Mucosa of descending colon (tissue), 3 donors: Measurements from ENCODE around the gene NAV1. TPM values are rescaled to one million over a fixed set of nuclear protein-coding genes. Genes with fewer than 3 reads are reported as not detected.

Experiments used
- ATAC-seq: fragments of 200-7000 bp; cut with Tn5 transposase; one replicate; pipeline ENCODE4 v1.9.1; 2020; ENCODE audit warnings: mild to moderate bottlenecking, moderate library complexity
- DNase-seq, 3 donors: peaks; one replicate each; pipeline ENCODE4 v3.0.0-alpha.2; 2020
- H3K36me3 ChIP-seq: fragments of 200-600 bp; one replicate; pipeline ENCODE4 v1.8.0; 2021; ENCODE audit warnings: low read depth, mild to moderate bottlenecking
- H3K4me1 ChIP-seq: fragments of 200-600 bp; one replicate; pipeline ENCODE4 v1.8.0; 2021; ENCODE audit warnings: low read depth, mild to moderate bottlenecking
- H3K4me3 ChIP-seq: fragments of 200-600 bp; one replicate; pipeline ENCODE4 v1.8.0; 2021; ENCODE audit warnings: mild to moderate bottlenecking
- H3K9me3 ChIP-seq: fragments of 200-600 bp; one replicate; pipeline ENCODE4 v1.8.0; 2021; ENCODE audit warnings: mild to moderate bottlenecking
- intact Hi-C, 2 donors: fragments of 100-400 bp; cut with DNase I in 1 of 2; cut with micrococcal nuclease in 1 of 2; formaldehyde crosslinking; loops; one replicate each; pipeline versions ENCODE4 v1.11.0 to v1.11.1; 2022; cut with DNase I, micrococcal nuclease
- total RNA-seq, 3 donors: library from RNA; stranded (reverse); fragmentation: NEBNext Ultra II Directional in 2 of 3; extraction: Animal tissue kit (Norgen Biotek cat#: 25700) in 2 of 3; gene quantifications; one replicate each; pipeline versions ENCODE4 v1.2.1 to v1.2.4, GENCODE V29; 2021 to 2023
- TF ChIP-seq, protein P1 (sequence below): fragments of 200-600 bp; IDR thresholded peaks from one replicate; pipeline ENCODE4 v1.8.0; 2022; ENCODE audit warnings: antibody characterized with exemption, mild to moderate bottlenecking
- donor health status: DM: no; HTN: no; CAD: no; lungs with moderate emphysema.
- donor health status: DM: no; HTN: no; CAD: no.
- donor health status: DM: no; HTN: yes; CAD: no.

The NAV1 gene
- total RNA-seq, 3 donors from 2014 or later: 13.7 to 64.3 (median 16.7) TPM

DNA sequence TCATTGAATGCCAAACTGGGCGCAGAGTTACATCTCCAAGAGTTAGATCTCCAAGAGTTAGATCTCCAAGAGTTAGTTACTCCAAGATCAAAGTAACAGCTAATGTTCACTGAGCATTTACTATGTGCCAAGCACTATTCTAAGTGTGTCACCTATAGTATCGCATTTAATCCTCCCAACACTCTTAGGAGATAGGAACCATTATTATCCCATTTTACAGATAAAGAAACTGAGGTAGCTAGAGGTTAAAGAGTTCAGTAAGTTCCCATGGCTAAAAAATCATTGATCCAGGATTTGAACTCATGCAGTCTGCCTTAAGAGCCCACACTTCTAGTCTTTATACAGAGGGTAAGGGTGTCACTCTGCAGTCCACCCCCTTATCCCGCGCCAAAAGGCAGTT is 1.5 kb upstream of the NAV1 start:
- ATAC-seq: no peak
- no peaks in the 10 kb centered on the region for H3K9me3 ChIP-seq
- TF ChIP-seq, protein P1, sequence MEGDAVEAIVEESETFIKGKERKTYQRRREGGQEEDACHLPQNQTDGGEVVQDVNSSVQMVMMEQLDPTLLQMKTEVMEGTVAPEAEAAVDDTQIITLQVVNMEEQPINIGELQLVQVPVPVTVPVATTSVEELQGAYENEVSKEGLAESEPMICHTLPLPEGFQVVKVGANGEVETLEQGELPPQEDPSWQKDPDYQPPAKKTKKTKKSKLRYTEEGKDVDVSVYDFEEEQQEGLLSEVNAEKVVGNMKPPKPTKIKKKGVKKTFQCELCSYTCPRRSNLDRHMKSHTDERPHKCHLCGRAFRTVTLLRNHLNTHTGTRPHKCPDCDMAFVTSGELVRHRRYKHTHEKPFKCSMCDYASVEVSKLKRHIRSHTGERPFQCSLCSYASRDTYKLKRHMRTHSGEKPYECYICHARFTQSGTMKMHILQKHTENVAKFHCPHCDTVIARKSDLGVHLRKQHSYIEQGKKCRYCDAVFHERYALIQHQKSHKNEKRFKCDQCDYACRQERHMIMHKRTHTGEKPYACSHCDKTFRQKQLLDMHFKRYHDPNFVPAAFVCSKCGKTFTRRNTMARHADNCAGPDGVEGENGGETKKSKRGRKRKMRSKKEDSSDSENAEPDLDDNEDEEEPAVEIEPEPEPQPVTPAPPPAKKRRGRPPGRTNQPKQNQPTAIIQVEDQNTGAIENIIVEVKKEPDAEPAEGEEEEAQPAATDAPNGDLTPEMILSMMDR: no peak
- peaks cover 16% of the 10 kb centered on the region for H3K4me1 ChIP-seq
- intact Hi-C loops: no loop called here
- H3K36me3 ChIP-seq: no peaks in the 10 kb centered on the region
- no peak for DNase-seq
- H3K4me3 ChIP-seq: no peak overlapping the region

DNA sequence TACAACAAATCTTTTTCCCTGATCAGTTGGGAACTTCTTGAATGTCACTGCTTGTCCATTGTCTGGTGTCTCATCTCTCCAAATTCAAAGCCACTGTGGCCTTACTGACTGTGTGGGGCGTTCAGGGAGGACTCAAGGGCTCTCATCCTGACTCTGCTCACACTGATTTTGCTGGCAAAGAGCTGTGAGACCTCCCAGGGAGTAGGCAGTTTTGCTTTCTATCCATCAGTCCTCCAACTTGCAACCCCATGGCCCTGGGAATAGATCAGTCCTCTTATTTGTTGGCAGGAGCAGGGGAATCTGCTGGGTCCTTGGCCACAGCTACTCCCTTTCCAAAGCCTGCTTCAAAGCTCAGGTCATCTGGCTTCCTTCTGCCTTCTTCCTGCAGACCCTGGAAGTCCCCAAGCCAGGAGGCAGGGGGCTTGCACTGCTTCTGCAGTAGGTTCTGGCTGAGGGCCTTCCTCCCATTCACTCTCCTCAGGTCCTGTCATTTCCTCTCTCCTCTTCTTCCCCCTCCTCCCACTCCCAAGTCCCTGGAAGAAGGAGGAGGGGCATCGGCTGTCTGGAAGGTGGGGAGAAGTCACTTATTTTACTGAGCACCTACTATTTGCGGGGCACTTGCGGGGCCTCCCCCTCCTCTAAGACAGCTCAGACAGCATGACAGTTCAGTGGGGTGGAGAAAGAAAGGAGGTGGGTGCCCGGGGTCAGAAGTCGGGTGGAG is 876 bp upstream of the NAV1 start:
- no peak for ATAC-seq
- Histone ChIP-seq H3K4me1 (peaks cover 16% of the 10 kb centered on the region), H3K4me3 (no peak overlapping the region), H3K36me3 (no peaks in the 10 kb centered on the region), H3K9me3 (no peaks in the 10 kb centered on the region)
- intact Hi-C loops: no loop called here
- no peak for DNase-seq
- TF ChIP-seq, protein P1: no peak

DNA sequence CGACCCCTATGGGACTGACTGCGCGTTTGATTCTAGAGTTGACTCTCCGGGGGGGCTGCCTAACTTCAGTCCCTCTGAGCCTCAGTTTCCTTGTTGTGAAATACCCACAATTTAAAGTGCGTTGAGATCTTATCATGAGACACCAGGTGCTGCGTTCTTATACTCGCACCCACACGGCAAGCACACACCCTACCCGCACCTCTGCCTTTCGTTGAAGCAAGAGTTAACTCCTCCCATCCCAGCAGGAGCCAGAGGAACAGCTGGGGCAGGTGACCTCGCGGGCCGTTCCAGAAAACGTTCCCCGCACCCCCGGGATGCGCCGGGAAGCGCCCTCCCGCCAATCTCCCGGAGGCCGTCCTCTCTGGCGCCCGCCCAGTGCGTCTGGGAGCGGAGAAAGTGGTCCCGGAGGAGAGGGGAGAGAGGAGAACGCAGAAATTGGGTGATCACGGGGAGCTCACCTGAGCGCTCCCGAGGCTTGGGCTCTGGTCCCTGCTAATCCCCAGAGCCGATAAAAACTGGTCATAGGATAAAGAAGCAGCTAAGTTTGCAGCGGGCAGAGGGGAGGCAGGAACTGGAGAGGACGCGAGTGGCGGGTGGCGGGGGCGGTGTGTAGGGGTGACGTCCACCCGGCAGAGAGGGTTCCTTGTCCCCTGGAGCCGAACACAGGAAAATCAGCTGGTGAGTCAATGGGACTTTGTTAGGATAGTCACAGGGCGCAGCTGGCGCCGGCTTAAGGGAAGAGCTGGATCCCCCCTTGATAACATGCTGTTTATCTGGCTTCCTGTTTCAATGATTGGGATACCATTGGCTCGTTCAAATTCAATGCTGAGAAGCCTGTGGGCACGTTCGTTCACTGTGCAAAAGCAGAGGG is 869 bp downstream of the NAV1 start:
- Histone ChIP-seq H3K9me3 (no peaks in the 10 kb centered on the region), H3K36me3 (no peaks in the 10 kb centered on the region), H3K4me1 (peaks cover 16% of the 10 kb centered on the region), H3K4me3 (no peak overlapping the region)
- intact Hi-C loops: no loop called here
- TF ChIP-seq, protein P1: no peak
- peak in 1 of 3 donors; percentile 61 for DNase-seq
- peak; percentile 35 for ATAC-seq

DNA sequence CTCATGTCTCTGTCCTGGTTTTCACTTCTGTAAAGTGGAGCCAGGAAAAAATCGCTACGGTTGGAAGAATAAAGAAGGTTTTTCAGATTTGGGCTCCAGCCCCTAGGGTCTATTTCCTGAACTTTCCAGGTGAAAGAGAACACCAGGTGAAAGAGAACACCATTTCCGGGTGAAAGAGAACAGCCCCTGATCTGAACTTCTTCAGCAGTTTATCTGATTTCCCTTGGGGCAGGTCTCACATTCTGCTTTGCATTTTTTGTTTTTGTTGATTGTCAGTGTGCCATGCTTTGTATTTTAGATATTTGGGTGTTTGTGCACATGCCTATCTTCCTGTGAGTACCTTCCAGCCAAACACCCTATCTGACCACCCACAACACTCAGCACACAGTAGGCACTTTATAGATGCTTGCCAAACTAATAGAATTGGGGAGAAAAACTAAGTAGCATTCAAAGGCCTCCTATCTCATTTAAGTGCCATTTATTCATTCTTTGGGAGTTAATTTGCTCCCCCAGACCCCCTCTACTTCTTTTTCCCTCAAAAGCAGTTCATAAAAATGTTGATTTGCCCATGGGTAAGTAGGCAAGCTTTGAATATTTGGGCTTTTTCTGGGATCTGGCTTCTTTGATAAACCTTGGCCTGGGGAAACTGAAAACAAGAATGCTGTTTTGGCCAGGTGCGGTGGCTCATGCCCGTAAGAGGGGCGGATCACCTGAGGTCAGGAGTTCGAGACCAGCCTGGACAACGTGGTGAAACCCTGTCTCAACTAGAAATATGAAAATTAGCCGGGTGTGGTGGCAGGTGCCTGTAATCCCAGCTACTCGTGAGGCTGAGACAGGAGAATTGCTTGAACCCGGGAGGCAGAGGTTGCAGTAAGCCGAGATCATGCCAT is 2.2 kb downstream of the NAV1 start:
- H3K36me3 ChIP-seq: no peaks in the 10 kb centered on the region
- DNase-seq: no peak
- no peak overlapping the region for H3K4me3 ChIP-seq
- TF ChIP-seq, protein P1: no peak
- H3K4me1 ChIP-seq: peaks cover 16% of the 10 kb centered on the region
- no peak for ATAC-seq
- no peaks in the 10 kb centered on the region for H3K9me3 ChIP-seq
- intact Hi-C loops: no loop called here

DNA sequence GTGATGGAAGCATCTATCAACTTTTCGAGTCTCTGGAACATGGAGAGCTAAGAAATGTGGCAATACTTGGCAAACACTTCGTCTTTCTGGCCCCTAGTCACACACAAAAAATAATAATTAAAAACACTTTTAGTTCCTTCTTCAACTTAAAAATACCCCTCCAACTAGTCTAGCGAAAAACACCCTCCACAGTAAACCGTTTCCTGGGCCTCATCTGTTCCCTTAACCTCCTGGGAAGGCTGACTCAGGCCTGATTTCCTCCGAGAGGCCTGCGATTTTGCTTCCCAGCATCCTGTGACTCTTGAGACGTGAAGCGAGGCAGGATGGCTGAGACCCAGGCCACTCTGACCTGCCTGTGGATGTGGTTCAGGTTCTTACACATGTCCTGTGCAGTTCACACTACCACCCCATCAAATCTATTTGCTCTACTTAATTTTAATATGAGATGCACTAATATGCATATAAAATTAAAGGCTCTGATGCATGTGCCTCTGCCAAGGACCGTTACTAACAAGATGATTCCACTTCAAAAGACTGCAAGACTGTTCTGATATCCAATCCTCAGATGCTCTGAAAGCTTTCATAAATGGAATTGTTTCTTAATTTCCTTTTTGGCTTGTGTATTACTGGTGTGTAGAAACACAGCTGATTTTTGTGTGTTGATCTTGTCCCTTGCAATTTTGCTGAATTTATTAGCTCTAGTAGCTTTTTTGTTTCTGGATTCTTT is 3.5 kb downstream of the NAV1 start:
- TF ChIP-seq, protein P1: no peak
- Histone ChIP-seq H3K4me1 (peaks cover 16% of the 10 kb centered on the region), H3K4me3 (no peak overlapping the region), H3K36me3 (no peaks in the 10 kb centered on the region), H3K9me3 (no peaks in the 10 kb centered on the region)
- ATAC-seq (no peak), DNase-seq (no peak)
- intact Hi-C loops: no loop called here
